Lower lobe of right lung (tissue), 2 donors: ENCODE measurements around the gene GPR157. TPM values are rescaled to one million over a fixed set of nuclear protein-coding genes. Genes with fewer than 3 reads are reported as not detected.

ENCODE experiments used
- ATAC-seq, 2 donors: fragments of 200-7000 bp; cut with Tn5 transposase; one replicate each; pipeline ENCODE4 v1.9.1; 2020 to 2022; ENCODE audit warnings: mild to moderate bottlenecking in 2 of 2, moderate library complexity in 2 of 2
- DNase-seq: peaks from one replicate; pipeline ENCODE4 v3.0.0-alpha.2; 2020
- H3K27ac ChIP-seq: fragments of 200-600 bp; one replicate; pipeline ENCODE4 v1.8.0; 2022
- H3K27me3 ChIP-seq: fragments of 200-600 bp; one replicate; pipeline ENCODE4 v1.8.0; 2022; ENCODE audit warnings: low read depth
- H3K36me3 ChIP-seq: fragments of 200-600 bp; one replicate; pipeline ENCODE4 v1.8.0; 2022; ENCODE audit warnings: mild to moderate bottlenecking
- H3K4me1 ChIP-seq: fragments of 200-600 bp; one replicate; pipeline ENCODE4 v1.8.0; 2022
- H3K4me3 ChIP-seq: fragments of 200-600 bp; one replicate; pipeline ENCODE4 v1.8.0; 2022; ENCODE audit warnings: mild to moderate bottlenecking
- H3K9me3 ChIP-seq: fragments of 200-600 bp; one replicate; pipeline ENCODE4 v1.8.0; 2022
- intact Hi-C: fragments of 100-400 bp; cut with DNase I; formaldehyde crosslinking; loops from one replicate; pipeline ENCODE4 v1.11.0; 2022
- total RNA-seq: library from RNA; stranded (reverse); fragmentation: NEBNext Ultra II Directional; extraction: Animal tissue kit (Norgen Biotek cat#: 25700); gene quantifications from one replicate; pipeline ENCODE4 v1.2.1, GENCODE V29; 2021
- TF ChIP-seq, protein P1 (sequence below): fragments of 200-600 bp; IDR thresholded peaks from one replicate; pipeline ENCODE4 v1.8.0; 2022; ENCODE audit warnings: antibody characterized with exemption, mild to moderate bottlenecking
- donor health status: DM: no; HTN: yes; CAD: no; lungs with severe emphysema.

Gene GPR157
- total RNA-seq, 1 donor from 2014 or later = 14.2 TPM

DNA sequence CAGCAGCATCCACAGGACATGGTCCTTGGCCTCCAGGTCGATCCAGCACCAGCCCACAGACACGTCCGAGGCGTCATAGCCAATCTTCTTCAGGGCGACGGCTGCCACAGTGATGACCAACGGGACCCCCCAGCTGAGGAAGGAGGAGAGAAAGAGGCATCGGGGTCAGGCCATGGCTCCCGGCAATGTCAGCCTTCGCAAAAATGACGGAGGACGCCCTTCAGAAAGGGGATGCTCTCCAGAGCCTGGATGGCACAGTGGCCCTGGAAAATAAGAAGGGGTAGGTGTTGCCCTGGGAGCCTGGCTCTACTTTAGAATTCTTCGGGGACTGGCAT lies 17.6 kb downstream of the GPR157 start:
- Histone ChIP-seq H3K27ac (no peak overlapping the region), H3K4me3 (no peak overlapping the region), H3K9me3 (no peaks in the 10 kb centered on the region), H3K4me1 (peaks cover 15% of the 10 kb centered on the region), H3K36me3 (peaks cover 14% of the 10 kb centered on the region), H3K27me3 (no peaks in the 10 kb centered on the region)
- intact Hi-C loops = no loop called here
- ATAC-seq (no peak), DNase-seq (no peak)
- TF ChIP-seq, protein P1, sequence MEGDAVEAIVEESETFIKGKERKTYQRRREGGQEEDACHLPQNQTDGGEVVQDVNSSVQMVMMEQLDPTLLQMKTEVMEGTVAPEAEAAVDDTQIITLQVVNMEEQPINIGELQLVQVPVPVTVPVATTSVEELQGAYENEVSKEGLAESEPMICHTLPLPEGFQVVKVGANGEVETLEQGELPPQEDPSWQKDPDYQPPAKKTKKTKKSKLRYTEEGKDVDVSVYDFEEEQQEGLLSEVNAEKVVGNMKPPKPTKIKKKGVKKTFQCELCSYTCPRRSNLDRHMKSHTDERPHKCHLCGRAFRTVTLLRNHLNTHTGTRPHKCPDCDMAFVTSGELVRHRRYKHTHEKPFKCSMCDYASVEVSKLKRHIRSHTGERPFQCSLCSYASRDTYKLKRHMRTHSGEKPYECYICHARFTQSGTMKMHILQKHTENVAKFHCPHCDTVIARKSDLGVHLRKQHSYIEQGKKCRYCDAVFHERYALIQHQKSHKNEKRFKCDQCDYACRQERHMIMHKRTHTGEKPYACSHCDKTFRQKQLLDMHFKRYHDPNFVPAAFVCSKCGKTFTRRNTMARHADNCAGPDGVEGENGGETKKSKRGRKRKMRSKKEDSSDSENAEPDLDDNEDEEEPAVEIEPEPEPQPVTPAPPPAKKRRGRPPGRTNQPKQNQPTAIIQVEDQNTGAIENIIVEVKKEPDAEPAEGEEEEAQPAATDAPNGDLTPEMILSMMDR = no peak

DNA sequence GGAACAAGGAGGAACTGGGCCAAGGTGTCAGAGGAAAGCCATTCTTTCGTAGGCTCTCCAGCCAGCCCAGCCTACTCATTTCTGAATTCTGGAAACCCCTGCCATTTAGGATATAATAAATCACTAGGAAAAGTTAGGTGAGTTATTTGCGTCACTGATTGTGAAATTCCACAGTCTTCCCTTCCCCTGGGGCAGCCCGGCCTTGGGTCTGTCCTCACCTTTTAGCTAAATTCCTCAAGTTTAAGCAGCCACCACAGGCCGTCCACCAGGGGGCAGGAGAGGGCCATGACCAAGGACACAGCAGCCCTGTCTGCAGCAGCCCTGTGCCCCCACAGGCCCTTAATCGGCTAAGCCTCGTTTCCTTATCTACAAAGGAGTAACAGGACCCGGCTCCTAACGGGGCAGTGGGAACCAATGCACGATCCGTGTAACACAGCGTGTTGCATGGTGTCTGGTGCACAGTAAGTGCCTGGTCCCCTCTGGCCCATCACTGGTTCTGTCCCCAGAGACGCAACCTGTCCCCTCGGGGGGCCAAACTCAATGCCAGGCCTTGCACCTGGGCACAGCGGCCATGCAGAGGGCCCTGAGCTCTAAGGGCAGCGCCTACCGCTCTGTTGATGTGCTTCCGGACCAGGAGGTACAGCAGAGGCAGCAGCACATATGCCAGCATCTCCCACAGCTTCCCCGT lies 18.1 kb downstream of the GPR157 start:
- intact Hi-C loops = no loop called here
- H3K27ac ChIP-seq = no peak overlapping the region
- peak; percentile 93 to 95 for ATAC-seq

DNA sequence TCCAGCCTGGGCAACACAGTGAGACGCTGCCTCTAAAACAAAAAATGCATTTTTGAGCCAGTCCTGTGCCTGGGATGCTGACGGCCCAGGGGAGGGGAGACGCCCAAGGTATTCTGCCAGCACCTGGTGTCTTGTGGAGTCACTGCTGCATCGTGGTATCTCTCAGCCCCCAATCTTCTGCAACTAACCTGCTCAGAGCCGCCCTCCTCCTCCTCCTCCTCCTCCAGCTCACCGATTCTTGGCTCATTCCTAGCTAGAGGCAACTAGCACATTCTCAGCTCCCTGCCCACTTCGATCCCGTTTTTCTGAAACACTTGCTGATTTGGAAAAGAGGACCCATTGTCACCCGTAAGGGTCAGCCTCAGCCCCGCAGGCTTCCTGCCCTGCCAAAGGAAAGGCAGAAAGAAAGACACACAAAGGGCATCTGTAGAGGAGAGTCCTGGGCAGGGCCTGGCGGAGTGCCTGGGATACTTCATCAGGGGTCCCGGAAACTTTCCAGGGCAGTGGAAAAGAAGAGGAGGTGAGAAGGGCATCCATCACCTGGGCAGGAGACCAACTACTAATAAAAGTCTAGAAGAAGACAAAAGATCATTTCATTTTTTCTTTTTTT lies 20.7 kb downstream of the GPR157 start:
- no peaks in the 10 kb centered on the region for H3K9me3 ChIP-seq
- TF ChIP-seq, protein P1 = no peak
- peaks cover 10% of the 10 kb centered on the region for H3K4me1 ChIP-seq
- H3K27ac ChIP-seq = no peak overlapping the region
- DNase-seq (no peak), ATAC-seq (no peak)
- H3K27me3 ChIP-seq = no peaks in the 10 kb centered on the region
- H3K36me3 ChIP-seq = peaks cover 28% of the 10 kb centered on the region
- intact Hi-C loops = no loop called here
- H3K4me3 ChIP-seq = no peak overlapping the region

More for the DNA sequence above, 18.1 kb downstream of the GPR157 start:
- Histone ChIP-seq H3K27me3 (no peaks in the 10 kb centered on the region), H3K4me1 (peaks cover 14% of the 10 kb centered on the region), H3K36me3 (peaks cover 14% of the 10 kb centered on the region), H3K4me3 (no peak overlapping the region), H3K9me3 (no peaks in the 10 kb centered on the region)
- DNase-seq = peak; percentile 94
- TF ChIP-seq, protein P1 = peak; percentile 92

DNA sequence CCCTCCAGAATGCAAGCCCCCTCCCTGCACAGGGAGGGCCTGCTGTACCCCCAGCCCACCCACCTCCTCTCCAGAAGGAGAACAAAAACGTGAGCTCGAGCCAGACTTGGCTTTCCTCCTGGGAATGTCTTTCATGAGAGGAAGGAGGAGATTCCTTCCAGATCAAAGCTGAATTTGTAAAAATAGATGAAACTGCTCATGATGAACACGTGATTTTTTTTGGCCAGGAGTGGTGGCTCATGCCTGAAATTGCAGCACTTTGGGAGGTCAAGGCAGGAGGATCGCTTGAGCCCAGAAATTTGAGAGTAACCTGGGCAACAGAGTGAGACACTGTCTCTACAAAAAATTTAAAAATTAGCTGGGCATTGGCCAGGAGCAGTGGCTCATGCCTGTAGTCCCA lies 21.8 kb downstream of the GPR157 start:
- ATAC-seq (no peak), DNase-seq (no peak)
- H3K4me1 ChIP-seq = peaks cover 10% of the 10 kb centered on the region
- no peaks in the 10 kb centered on the region for H3K9me3 ChIP-seq
- H3K4me3 ChIP-seq = no peak overlapping the region
- intact Hi-C loops = no loop called here
- no peaks in the 10 kb centered on the region for H3K27me3 ChIP-seq
- H3K27ac ChIP-seq = no peak overlapping the region
- peaks cover 38% of the 10 kb centered on the region for H3K36me3 ChIP-seq
- TF ChIP-seq, protein P1 = no peak

DNA sequence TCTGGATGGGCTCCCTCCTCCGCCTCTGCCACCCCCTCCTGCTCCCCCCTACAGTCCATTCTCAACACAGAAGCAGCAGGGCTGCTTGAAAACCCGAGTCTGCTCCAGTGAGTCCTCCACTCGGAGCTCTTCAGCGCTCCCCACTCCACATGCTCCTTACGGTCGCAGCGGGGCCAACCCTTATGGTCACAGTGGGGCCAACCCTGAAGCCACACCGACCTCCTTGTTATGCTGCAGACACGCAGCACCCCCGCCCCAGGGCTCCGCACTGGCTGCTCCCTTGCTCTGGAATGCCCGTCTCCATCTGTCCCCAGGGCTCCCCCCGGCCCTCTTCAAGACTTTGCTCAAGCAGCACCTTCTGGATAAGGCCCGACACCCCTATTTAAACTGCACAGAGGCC lies 22.6 kb downstream of the GPR157 start:
- Histone ChIP-seq H3K4me1 (peaks cover 10% of the 10 kb centered on the region), H3K4me3 (no peak overlapping the region), H3K27ac (no peak overlapping the region), H3K27me3 (no peaks in the 10 kb centered on the region), H3K36me3 (peaks cover 41% of the 10 kb centered on the region), H3K9me3 (no peaks in the 10 kb centered on the region)
- DNase-seq (no peak), ATAC-seq (no peak)
- TF ChIP-seq, protein P1 = no peak
- intact Hi-C loops = no loop called here
